H1 (cell line): ENCODE results near the gene ITPK1. TPM values are rescaled to one million over a fixed set of nuclear protein-coding genes. Genes with fewer than 3 reads are reported as not detected.

Experiments
- CTCF ChIA-PET: fragments of 300-600 bp; sonication (Branson Sonifier 250); formaldehyde crosslinking; loops from one replicate; lab custom pipeline; 2021; ENCODE audit not compliant: partially characterized antibody; lab: Charles Lee
- POLR2A ChIA-PET: fragments of 300-600 bp; sonication (Branson Sonifier 250); formaldehyde crosslinking; loops from one replicate; lab custom pipeline; 2021; ENCODE audit warnings: inconsistent platforms; ENCODE audit not compliant: partially characterized antibody; lab: Charles Lee
- DNase-seq, 2 experiments: peaks; one replicate each; pipeline versions ENCODE4 v3.0.0 to v3.0.0-alpha.2; 2010 to 2022; ENCODE audit warnings: low spot score in 2 of 2, low read depth in 1 of 2, mixed read lengths in 1 of 2
- FAIRE-seq: peaks from 2 replicates; lab custom pipeline; 2011; peaks lifted over from hg19 to GRCh38; lab: Jason Lieb, UNC
- H2AFZ ChIP-seq: 2 replicates; pipeline ENCODE4 v1.8.1; 2012; ENCODE audit warnings: low read length, inconsistent platforms
- H2AK5ac ChIP-seq: 2 replicates; pipeline ENCODE4 v1.6.1; 2013; ENCODE audit warnings: low read depth, low read length
- H2BK120ac ChIP-seq: replicated peaks from 2 replicates; pipeline ENCODE3; 2013; ENCODE audit warnings: low read depth, low read length, inconsistent platforms
- H2BK12ac ChIP-seq: 2 replicates; pipeline ENCODE4 v1.6.1; 2013; ENCODE audit warnings: low read depth, low read length
- H2BK15ac ChIP-seq: 2 replicates; pipeline ENCODE4 v1.6.1; 2013; ENCODE audit warnings: low read length
- H2BK20ac ChIP-seq: 2 replicates; pipeline ENCODE4 v1.6.1; 2013; ENCODE audit warnings: low read length
- H2BK5ac ChIP-seq: 2 replicates; pipeline ENCODE4 v1.6.1; 2013; ENCODE audit warnings: low read depth, low read length
- H3K14ac ChIP-seq: 2 replicates; pipeline ENCODE4 v1.6.1; 2013; ENCODE audit warnings: inconsistent platforms; ENCODE audit not compliant: insufficient read length
- H3K18ac ChIP-seq: 2 replicates; pipeline ENCODE4 v1.6.1; 2013; ENCODE audit warnings: low read length; ENCODE audit errors: extremely low read depth
- H3K23ac ChIP-seq: 2 replicates; pipeline ENCODE4 v1.6.1; 2013; ENCODE audit warnings: inconsistent platforms; ENCODE audit not compliant: insufficient read length
- H3K23me2 ChIP-seq: 2 replicates; pipeline ENCODE4 v1.6.1; 2013; ENCODE audit warnings: low read depth, low read length
- H3K27ac ChIP-seq: 2 replicates; pipeline ENCODE4 v1.6.1; 2011; ENCODE audit warnings: low read depth, low read length, inconsistent platforms
- H3K27me3 ChIP-seq, 4 experiments: replicated peaks in 1 of 4; 1 replicate in 1 of 4; 2 replicates in 3 of 4; pipeline versions ENCODE4 v1.6.1 to v1.8.1; 2011 to 2013; ENCODE audit warnings: low read length in 3 of 4, mild to moderate bottlenecking in 3 of 4, inconsistent platforms in 2 of 4, mixed read lengths in 2 of 4, moderate library complexity in 1 of 4; ENCODE audit not compliant: control insufficient read depth in 3 of 4, insufficient read depth in 3 of 4; ENCODE audit errors: extremely low read depth in 1 of 4
- H3K36me3 ChIP-seq, 4 experiments: 2 replicates each; pipeline versions ENCODE4 v1.6.1 to v1.8.1; 2011 to 2013; ENCODE audit warnings: mild to moderate bottlenecking in 4 of 4, low read length in 3 of 4, moderate library complexity in 2 of 4, control low read depth in 1 of 4, inconsistent platforms in 1 of 4; ENCODE audit not compliant: insufficient read depth in 4 of 4, control insufficient read depth in 2 of 4
- H3K4ac ChIP-seq: replicated peaks from 2 replicates; pipeline ENCODE3; 2013; ENCODE audit warnings: low read length, low read depth, mixed read lengths, inconsistent platforms; ENCODE audit not compliant: insufficient read length
- H3K4me1 ChIP-seq, 4 experiments: replicated peaks in 1 of 4; 1 replicate in 1 of 4; 2 replicates in 3 of 4; pipeline versions ENCODE4 v1.6.1 to v1.8.1; 2011 to 2013; ENCODE audit warnings: low read length in 3 of 4, inconsistent platforms in 2 of 4, mixed read lengths in 1 of 4; ENCODE audit not compliant: insufficient read depth in 4 of 4, control insufficient read depth in 3 of 4
- H3K4me2 ChIP-seq, 2 experiments: 2 replicates each; pipeline versions ENCODE4 v1.6.1 to v1.8.1; 2011 to 2013; ENCODE audit warnings: low read depth in 2 of 2, low read length in 2 of 2, control low read depth in 1 of 2, inconsistent platforms in 1 of 2, mild to moderate bottlenecking in 1 of 2; ENCODE audit not compliant: insufficient read depth in 1 of 2
- H3K4me3 ChIP-seq, 4 experiments: fragments of 200-600, 300-600 bp in 1 of 4; sonication (generic), shearing (Covaris generic), sonication (Bioruptor Twin) in 1 of 4; 2 replicates each; pipeline versions ENCODE4 v1.5.1 to v1.8.1; 2011 to 2016; ENCODE audit warnings: low read length in 4 of 4, low read depth in 3 of 4, control low read depth in 2 of 4, inconsistent platforms in 2 of 4, mild to moderate bottlenecking in 2 of 4, mixed read lengths in 1 of 4, moderate library complexity in 1 of 4; ENCODE audit not compliant: insufficient read depth in 2 of 4; ENCODE audit errors: extremely low read depth in 1 of 4
- H3K56ac ChIP-seq: replicated peaks from 2 replicates; pipeline ENCODE3; 2013; ENCODE audit warnings: low read depth, mild to moderate bottlenecking, mixed read lengths, low read length, inconsistent platforms; ENCODE audit not compliant: insufficient read length
- H3K79me1 ChIP-seq: 2 replicates; pipeline ENCODE4 v1.6.1; 2013; ENCODE audit warnings: low read depth, low read length, control low read depth
- H3K79me2 ChIP-seq, 2 experiments: 2 replicates each; pipeline versions ENCODE4 v1.6.1 to v1.8.1; 2012 to 2013; ENCODE audit warnings: low read length in 2 of 2, mild to moderate bottlenecking in 2 of 2, inconsistent platforms in 1 of 2; ENCODE audit not compliant: insufficient read depth in 2 of 2, control insufficient read depth in 1 of 2
- H3K9ac ChIP-seq, 4 experiments: replicated peaks in 1 of 4; 1 replicate in 1 of 4; 2 replicates in 3 of 4; pipeline versions ENCODE4 v1.6.1 to v1.8.1; 2011 to 2013; ENCODE audit warnings: low read depth in 3 of 4, low read length in 3 of 4, control low read depth in 2 of 4, mild to moderate bottlenecking in 2 of 4, moderate library complexity in 2 of 4, inconsistent platforms in 1 of 4; ENCODE audit errors: extremely low read depth in 1 of 4
- H3K9me3 ChIP-seq, 2 experiments: 2 replicates each; pipeline versions ENCODE4 v1.6.1 to v1.8.1; 2012 to 2013; ENCODE audit warnings: mild to moderate bottlenecking in 2 of 2, moderate library complexity in 2 of 2, control low read depth in 1 of 2, inconsistent platforms in 1 of 2, low read depth in 1 of 2, low read length in 1 of 2, mixed read lengths in 1 of 2; ENCODE audit not compliant: insufficient read depth in 2 of 2
- H4K20me1 ChIP-seq, 2 experiments: replicated peaks in 1 of 2; 2 replicates each; pipeline versions ENCODE3 to v1.8.1; 2011 to 2013; ENCODE audit warnings: inconsistent platforms in 2 of 2, low read length in 2 of 2, mild to moderate bottlenecking in 1 of 2; ENCODE audit not compliant: insufficient read depth in 2 of 2, control insufficient read depth in 1 of 2
- H4K5ac ChIP-seq: 2 replicates; pipeline ENCODE4 v1.6.1; 2013; ENCODE audit warnings: low read length, low read depth, mixed read lengths, inconsistent platforms; ENCODE audit not compliant: insufficient read length
- H4K8ac ChIP-seq: 2 replicates; pipeline ENCODE4 v1.8.0; 2013; ENCODE audit warnings: mild to moderate bottlenecking, moderate library complexity, low read length, inconsistent platforms; ENCODE audit not compliant: insufficient read depth; ENCODE audit errors: extremely low read depth
- H4K91ac ChIP-seq: replicated peaks from 2 replicates; pipeline ENCODE3; 2013; ENCODE audit warnings: low read length, mixed read lengths, inconsistent platforms; ENCODE audit not compliant: insufficient read length
- BCL11A ChIP-seq, 2 experiments: IDR thresholded peaks; one replicate each; pipeline ENCODE4 v1.6.1; 2011; ENCODE audit warnings: low read depth in 2 of 2, low read length in 2 of 2, mild to moderate bottlenecking in 2 of 2
- BRCA1 ChIP-seq: IDR thresholded peaks from 2 replicates; pipeline ENCODE4 v1.6.1; 2012; ENCODE audit warnings: low read depth, low read length, improper control_type of control experiment
- CBX5 ChIP-seq: fragments of 300-800, 300-1000 bp; sonication (generic); IDR thresholded peaks from 2 replicates; pipeline ENCODE4 v1.7.1; 2016; ENCODE audit warnings: antibody characterized with exemption, low read length, low read depth
- CHD1 ChIP-seq: IDR thresholded peaks from 2 replicates; pipeline ENCODE4 v1.6.1; 2012; ENCODE audit warnings: low read depth, low read length, improper control_type of control experiment
- CTBP2 ChIP-seq: IDR thresholded peaks from 2 replicates; pipeline ENCODE4 v1.7.0; 2011; ENCODE audit warnings: borderline replicate concordance, mild to moderate bottlenecking, moderate library complexity, mixed read lengths, low read length; ENCODE audit not compliant: insufficient read depth, insufficient read length
- HDAC2 ChIP-seq, 2 experiments: fragments of 300-600 bp in 1 of 2; sonication (generic) in 1 of 2; IDR thresholded peaks; 2 replicates each; pipeline ENCODE4 v1.6.1; 2011 to 2012; ENCODE audit warnings: low read depth in 2 of 2, low read length in 2 of 2, mild to moderate bottlenecking in 2 of 2, moderate library complexity in 2 of 2, borderline replicate concordance in 1 of 2, inconsistent platforms in 1 of 2
- MAX ChIP-seq: IDR thresholded peaks from 2 replicates; pipeline ENCODE4 v1.6.1; 2012; ENCODE audit warnings: inconsistent platforms
- NRF1 ChIP-seq: IDR thresholded peaks from 2 replicates; pipeline ENCODE4 v1.6.1; 2011; ENCODE audit warnings: mild to moderate bottlenecking, low read depth, low read length, improper control_type of control experiment
- PHF8 ChIP-seq: fragments of 200-600 bp; sonication (generic); conservative IDR thresholded peaks from 2 replicates; pipeline ENCODE4 v1.7.1; 2012; ENCODE audit warnings: low read depth, mild to moderate bottlenecking, inconsistent platforms, low read length, moderate library complexity
- RFX5 ChIP-seq: IDR thresholded peaks from 2 replicates; pipeline ENCODE4 v1.6.1; 2011; ENCODE audit warnings: low read depth, low read length, improper control_type of control experiment, borderline replicate concordance
- SAP30 ChIP-seq: fragments of 300-600 bp; sonication (generic); IDR thresholded peaks from 2 replicates; pipeline ENCODE4 v1.7.1; 2012; ENCODE audit warnings: low read length, moderate library complexity, mild to moderate bottlenecking, inconsistent platforms; ENCODE audit not compliant: insufficient read depth, insufficient replicate concordance
- SIX5 ChIP-seq: IDR thresholded peaks from 2 replicates; pipeline ENCODE4 v1.6.1; 2011; ENCODE audit warnings: mild to moderate bottlenecking, low read depth, low read length
- USF2 ChIP-seq: IDR thresholded peaks from 2 replicates; pipeline ENCODE4 v1.6.1; 2011; ENCODE audit warnings: low read length, improper control_type of control experiment
- WGBS, 2 experiments: shearing (Covaris generic) in 1 of 2; methylation state at CpG; one replicate each; pipeline versions ENCODE4 v1.1.6 to v1.1.7; 2013 to 2015; ENCODE audit warnings: low lambda C conversion rate in 2 of 2, mixed read lengths in 2 of 2, inconsistent platforms in 1 of 2, low coverage in 1 of 2, missing lambda C conversion rate in 1 of 2; ENCODE audit not compliant: insufficient replicate concordance in 2 of 2, insufficient coverage in 1 of 2, insufficient read length in 1 of 2; ENCODE audit errors: extremely low coverage in 1 of 2, missing lambda C conversion rate in 1 of 2; 5-methylcytosine and 5-hydroxymethylcytosine counted together
- polyA plus RNA-seq, 7 experiments: library from polyadenylated mRNA; depleted of rRNA in 3 of 7; stranded (reverse) in 5 of 7; unstranded in 2 of 7; fragments of >200 nt in 5 of 7; fragments of 200-250 nt in 2 of 7; gene quantifications; 1 replicate in 5 of 7; 2 replicates in 1 of 7; 4 replicates in 1 of 7; pipeline versions ENCODE4 v1.2.1 to v1.2.3, GENCODE V29; 2011 to 2013; ENCODE audit warnings: missing spikeins in 2 of 7, mixed read lengths in 2 of 7
- total RNA-seq: library from RNA; stranded (reverse); fragmentation: NEBNext Ultra II Directional; extraction: Animal tissue kit (Norgen Biotek cat#: 25700); gene quantifications from 2 replicates; pipeline ENCODE4 v1.2.1, GENCODE V29; 2021

Gene ITPK1
- total and polyA plus RNA-seq, 2 of the 8 experiments (the other 6 are each of a cell fraction or from before 2014, with no cell fraction given), result 108 to 143 TPM

- Histone ChIP-seq H3K27me3 (no peaks in the 10 kb centered on the region), H3K56ac (no peak overlapping the region), H4K5ac (no peak overlapping the region), H2AK5ac (no peak overlapping the region), H2BK12ac (no peak overlapping the region), H3K18ac (no peak overlapping the region), H3K36me3 (no peaks in the 10 kb centered on the region), H4K20me1 (peaks cover 0 to 1% of the 10 kb centered on the region in 2 experiments), H4K91ac (no peak overlapping the region), H3K23ac (no peak overlapping the region), H3K9ac (no peak overlapping the region), H3K23me2 (no peaks in the 10 kb centered on the region), H2BK20ac (no peak overlapping the region), H2BK120ac (no peak overlapping the region), H3K14ac (no peak overlapping the region), H2BK15ac (no peak overlapping the region), H2BK5ac (no peak overlapping the region), H3K27ac (no peak overlapping the region), H3K9me3 (no peaks in the 10 kb centered on the region), H3K4me2 (no peak overlapping the region), H3K79me2 (no peaks in the 10 kb centered on the region), H4K8ac (no peak overlapping the region), H3K4ac (no peak overlapping the region), H3K79me1 (no peaks in the 10 kb centered on the region), H3K4me1 (no peaks in the 10 kb centered on the region; a peak in 2 of 7 replicates), H3K4me3 (no peak overlapping the region), H2AFZ (no peak overlapping the region)
- CTCF ChIA-PET, result interaction anchor here (0.6 to 1.4 kb wide), 7 partner anchors 11 to 219 kb away, joined by 3 to 7 read pairs (median 3); no protein-coding TSS in a partner anchor
- WGBS, 2 experiments, result 84% methylated on average over 5 of the region's 5 CpGs; no CpG with 5 or more reads in 1 of the 2 experiments
- DNase-seq (no peak), FAIRE-seq (no peak)
- POLR2A ChIA-PET, result no interaction called here
- no peak for TF ChIP-seq HDAC2 (IDR thresholded peaks at IDR 0.05; ENCODE audit: borderline replicate concordance in 1 of 2, low read depth in 2 of 2, low read length in 2 of 2)
- no peak for TF ChIP-seq USF2
- no peak for TF ChIP-seq RFX5
- TF ChIP-seq MAX, result no peak
- TF ChIP-seq BRCA1, result no peak
- no peak for TF ChIP-seq CTBP2
- TF ChIP-seq PHF8, result no peak
- no peak for TF ChIP-seq CHD1
- no peak for TF ChIP-seq BCL11A (IDR thresholded peaks at IDR 0.05; ENCODE audit: low read depth in 2 of 2, low read length in 2 of 2)
- TF ChIP-seq SAP30, result no peak
- no peak for TF ChIP-seq NRF1
- TF ChIP-seq CBX5, result no peak
- no peak for TF ChIP-seq SIX5
Observed at GRCh38 chr14:93163564-93163963, 47.8 kb upstream of the ITPK1 start.
